Body of pancreas (tissue), 4 donors: ENCODE data around the gene E2F2. TPM values are rescaled to one million over a fixed set of nuclear protein-coding genes. Genes with fewer than 3 reads are reported as not detected.

Experiments used
- ATAC-seq: fragments of 150-250 bp; one replicate; pipeline ENCODE4 v1.9.1; 2016
- DNase-seq, 4 donors: peaks; one replicate each; pipeline ENCODE4 v3.0.0-alpha.2; 2019
- H3K27ac ChIP-seq, 4 donors: fragments of 200-600 bp; sonication (generic); 1 replicate in 3 of 4; 2 replicates in 1 of 4; pipeline versions ENCODE4 v1.5.1 to v1.6.1; 2016 to 2019; ENCODE audit warnings: mild to moderate bottlenecking in 1 of 4, mixed read lengths in 1 of 4, moderate library complexity in 1 of 4
- H3K27me3 ChIP-seq, 2 donors: fragments of 200-600 bp; sonication (generic); one replicate each; pipeline ENCODE4 v1.6.0; 2016; ENCODE audit warnings: mild to moderate bottlenecking in 1 of 2
- H3K36me3 ChIP-seq, 2 donors: fragments of 200-600 bp; sonication (generic); replicated peaks in 1 of 2; 2 replicates each; pipeline ENCODE4 v1.5.1; 2016; ENCODE audit warnings: low read depth in 2 of 2; ENCODE audit not compliant: insufficient read depth in 1 of 2
- H3K4me1 ChIP-seq: fragments of 200-600 bp; sonication (generic); one replicate; pipeline ENCODE4 v1.6.0; 2016
- H3K4me3 ChIP-seq, 2 donors: fragments of 200-600 bp; sonication (generic); 1 replicate in 1 of 2; 2 replicates in 1 of 2; pipeline ENCODE4 v1.5.1; 2016 to 2019
- H3K9me3 ChIP-seq, 3 donors: fragments of 200-600 bp; sonication (generic); 1 replicate in 2 of 3; 2 replicates in 1 of 3; pipeline ENCODE4 v1.5.1; 2016
- CTCF ChIP-seq, 7 experiments: fragments of 450-650 bp in 4 of 7; fragments of 200-600 bp in 3 of 7; sonication (generic) in 3 of 7; IDR thresholded peaks; one replicate each; pipeline ENCODE4 v1.5.1; 2016 to 2019; ENCODE audit warnings: antibody characterized with exemption in 7 of 7
- POLR2A ChIP-seq, 3 donors: fragments of 450-650 bp; IDR thresholded peaks; one replicate each; pipeline ENCODE4 v1.6.1; 2016; ENCODE audit warnings: antibody characterized with exemption in 3 of 3, mild to moderate bottlenecking in 2 of 3
- WGBS, 2 donors: methylation state at CpG; one replicate each; pipeline ENCODE4 v1.1.5; 2017; 5-methylcytosine and 5-hydroxymethylcytosine counted together
- intact Hi-C: fragments of 100-400 bp; cut with DNase I; formaldehyde crosslinking; loops from one replicate; pipeline ENCODE4 v1.15.1; 2023
- total RNA-seq, 2 donors: library from RNA; depleted of rRNA; stranded (reverse); fragments of >200 nt; gene quantifications; one replicate each; pipeline ENCODE4 v1.1.0, GENCODE V29; 2016

The E2F2 gene
- total RNA-seq, 2 donors from 2014 or later = under 0.01 TPM; not detected in 1

- 72 to 77% methylated on average over 5 to 7 of the region's 7 CpGs for WGBS, 2 donors
- no peak for TF ChIP-seq CTCF (IDR thresholded peaks at IDR 0.05)
- TF ChIP-seq POLR2A (IDR thresholded peaks at IDR 0.05) = no peak
- no peak overlapping the region for H3K27ac ChIP-seq
Observed at GRCh38 chr1:23527366-23527765, 3.7 kb downstream of the E2F2 start.

GRCh38 chr1:23526329-23527041, 4.5 kb downstream of the E2F2 start:
- H3K27ac ChIP-seq = no peak overlapping the region
- DNase-seq = no peak
- peaks cover 26% of the 10 kb centered on the region for H3K4me1 ChIP-seq
- intact Hi-C loops = no loop called here
- WGBS, 2 donors = 75 to 94% methylated on average over 6 to 7 of the region's 8 CpGs
- ATAC-seq = no peak
- TF ChIP-seq CTCF (IDR thresholded peaks at IDR 0.05) (no peak), POLR2A (IDR thresholded peaks at IDR 0.05) (no peak)
- no peaks in the 10 kb centered on the region for H3K36me3 ChIP-seq
- no peaks in the 10 kb centered on the region for H3K9me3 ChIP-seq
- H3K27me3 ChIP-seq = no peaks in the 10 kb centered on the region
- no peak overlapping the region for H3K4me3 ChIP-seq

More at GRCh38 chr1:23527366-23527765, 3.7 kb downstream of the E2F2 start:
- intact Hi-C loops = no loop called here
- Histone ChIP-seq H3K36me3 (no peaks in the 10 kb centered on the region), H3K4me3 (no peak overlapping the region), H3K27me3 (no peaks in the 10 kb centered on the region), H3K4me1 (peaks cover 31% of the 10 kb centered on the region), H3K9me3 (no peaks in the 10 kb centered on the region)
- ATAC-seq (no peak), DNase-seq (no peak)

- Histone ChIP-seq H3K4me1 (peaks cover 20% of the 10 kb centered on the region), H3K9me3 (no peaks in the 10 kb centered on the region), H3K27me3 (no peaks in the 10 kb centered on the region), H3K4me3 (no peak overlapping the region), H3K27ac (no peak overlapping the region), H3K36me3 (no peaks in the 10 kb centered on the region)
- no peak for DNase-seq
- no peak for ATAC-seq
- WGBS, 2 donors = 70 to 87% methylated on average over 5 of the region's 5 CpGs
- no peak for TF ChIP-seq CTCF (IDR thresholded peaks at IDR 0.05)
- TF ChIP-seq POLR2A (IDR thresholded peaks at IDR 0.05) = no peak
- intact Hi-C loops = no loop called here
Observed at GRCh38 chr1:23525558-23526250, 5.3 kb downstream of the E2F2 start.

GRCh38 chr1:23524716-23525401, 6.2 kb downstream of the E2F2 start:
- H3K4me1 ChIP-seq = peaks cover 12% of the 10 kb centered on the region

More at GRCh38 chr1:23524716-23525401, 6.2 kb downstream of the E2F2 start:
- intact Hi-C loops = no loop called here
- Histone ChIP-seq H3K36me3 (no peaks in the 10 kb centered on the region), H3K9me3 (no peaks in the 10 kb centered on the region), H3K27ac (no peak overlapping the region), H3K27me3 (no peaks in the 10 kb centered on the region), H3K4me3 (no peak overlapping the region)
- 44 to 46% methylated on average over 3 to 9 of the region's 9 CpGs for WGBS, 2 donors
- DNase-seq (no peak), ATAC-seq (no peak)
- no peak for TF ChIP-seq CTCF (IDR thresholded peaks at IDR 0.05)
- no peak for TF ChIP-seq POLR2A (IDR thresholded peaks at IDR 0.05)
